ENCODE results near the gene SGIP1.
A peak's percentile ranks its signal among the peaks of the same experiment; 100 is the strongest.

The SGIP1 gene

GRCh38 chr1:66533804-66534740 lies at the start of gene SGIP1:
SGIP1 (plus strand) TSS chr1:66534153; CDS start chr1:66534359, 206 bp downstream.
- Mint-ChIP-seq H3K27ac (no peak within 1 kb of the TSS), H3K4me3 (peak within 1 kb of the TSS; percentile 68), H3K9me3 (no peaks in the 10 kb centered on the region), H3K4me1 (ENCODE audit: low read depth) (peaks cover 11% of the 10 kb centered on the region), H3K36me3 (ENCODE audit: low read depth) (no peaks in the 10 kb centered on the region), H3K27me3 (peaks cover 50% of the 10 kb centered on the region)
- DNase-seq: no peak

- no peaks in the 10 kb centered on the region for H3K9me3 Mint-ChIP-seq
- H3K36me3 Mint-ChIP-seq (ENCODE audit: low read depth): no peaks in the 10 kb centered on the region
- H3K4me3 Mint-ChIP-seq: no peak overlapping the region
- H3K4me1 Mint-ChIP-seq (ENCODE audit: low read depth): no peaks in the 10 kb centered on the region
- no peaks in the 10 kb centered on the region for H3K27me3 Mint-ChIP-seq
- no peak for DNase-seq
- H3K27ac Mint-ChIP-seq: no peak overlapping the region
Observed at GRCh38 chr1:66489151-66489550, 44.8 kb upstream of the SGIP1 start.

- Mint-ChIP-seq H3K9me3 (no peaks in the 10 kb centered on the region), H3K36me3 (ENCODE audit: low read depth) (no peaks in the 10 kb centered on the region), H3K27me3 (no peaks in the 10 kb centered on the region), H3K4me3 (no peak overlapping the region), H3K4me1 (ENCODE audit: low read depth) (no peaks in the 10 kb centered on the region), H3K27ac (no peak overlapping the region)
- no peak for DNase-seq
Observed at GRCh38 chr1:66489972-66490601, 43.9 kb upstream of the SGIP1 start.

- no peaks in the 10 kb centered on the region for H3K36me3 Mint-ChIP-seq (ENCODE audit: low read depth)
- H3K4me3 Mint-ChIP-seq: no peak overlapping the region
- no peaks in the 10 kb centered on the region for H3K4me1 Mint-ChIP-seq (ENCODE audit: low read depth)
- DNase-seq: no peak
- no peaks in the 10 kb centered on the region for H3K27me3 Mint-ChIP-seq
- H3K9me3 Mint-ChIP-seq: no peaks in the 10 kb centered on the region
- H3K27ac Mint-ChIP-seq: no peak overlapping the region
Observed at GRCh38 chr1:66490816-66491215, 43.1 kb upstream of the SGIP1 start.

GRCh38 chr1:66492424-66492823 lies 41.5 kb upstream of the SGIP1 start:
- H3K27me3 Mint-ChIP-seq: peaks cover 2% of the 10 kb centered on the region
- no peak overlapping the region for H3K27ac Mint-ChIP-seq
- H3K36me3 Mint-ChIP-seq (ENCODE audit: low read depth): no peaks in the 10 kb centered on the region
- no peaks in the 10 kb centered on the region for H3K4me1 Mint-ChIP-seq (ENCODE audit: low read depth)
- H3K9me3 Mint-ChIP-seq: no peaks in the 10 kb centered on the region
- no peak overlapping the region for H3K4me3 Mint-ChIP-seq
- no peak for DNase-seq

- Mint-ChIP-seq H3K36me3 (ENCODE audit: low read depth) (no peaks in the 10 kb centered on the region), H3K9me3 (no peaks in the 10 kb centered on the region), H3K27me3 (peaks cover 6% of the 10 kb centered on the region), H3K4me3 (no peak overlapping the region), H3K27ac (no peak overlapping the region), H3K4me1 (ENCODE audit: low read depth) (no peaks in the 10 kb centered on the region)
- DNase-seq: no peak
Observed at GRCh38 chr1:66493731-66494130, 40.2 kb upstream of the SGIP1 start.

- DNase-seq: no peak
- H3K4me1 Mint-ChIP-seq (ENCODE audit: low read depth): no peaks in the 10 kb centered on the region
- H3K9me3 Mint-ChIP-seq: no peaks in the 10 kb centered on the region
- no peak overlapping the region for H3K27ac Mint-ChIP-seq
- no peak overlapping the region for H3K4me3 Mint-ChIP-seq
- peaks cover 7% of the 10 kb centered on the region for H3K27me3 Mint-ChIP-seq
- no peaks in the 10 kb centered on the region for H3K36me3 Mint-ChIP-seq (ENCODE audit: low read depth)
Observed at GRCh38 chr1:66494482-66494881, 39.5 kb upstream of the SGIP1 start.

GRCh38 chr1:66495495-66495894 lies 38.5 kb upstream of the SGIP1 start:
- DNase-seq: no peak
- peaks cover 14% of the 10 kb centered on the region for H3K27me3 Mint-ChIP-seq

GRCh38 chr1:66497910-66498309 lies 36.0 kb upstream of the SGIP1 start:
- Mint-ChIP-seq H3K36me3 (ENCODE audit: low read depth) (no peaks in the 10 kb centered on the region), H3K9me3 (no peaks in the 10 kb centered on the region), H3K27me3 (peaks cover 22% of the 10 kb centered on the region)

More at GRCh38 chr1:66495495-66495894, 38.5 kb upstream of the SGIP1 start:
- Mint-ChIP-seq H3K27ac (no peak overlapping the region), H3K4me3 (no peak overlapping the region), H3K9me3 (no peaks in the 10 kb centered on the region), H3K4me1 (ENCODE audit: low read depth) (no peaks in the 10 kb centered on the region), H3K36me3 (ENCODE audit: low read depth) (no peaks in the 10 kb centered on the region)

GRCh38 chr1:66500301-66500700 lies 33.7 kb upstream of the SGIP1 start:
- H3K27me3 Mint-ChIP-seq: peaks cover 35% of the 10 kb centered on the region

More at GRCh38 chr1:66497910-66498309, 36.0 kb upstream of the SGIP1 start:
- no peak overlapping the region for H3K27ac Mint-ChIP-seq
- H3K4me3 Mint-ChIP-seq: no peak overlapping the region
- no peak for DNase-seq
- no peaks in the 10 kb centered on the region for H3K4me1 Mint-ChIP-seq (ENCODE audit: low read depth)

GRCh38 chr1:66502086-66502485 lies 31.9 kb upstream of the SGIP1 start:
- Mint-ChIP-seq H3K4me1 (ENCODE audit: low read depth) (no peaks in the 10 kb centered on the region), H3K9me3 (no peaks in the 10 kb centered on the region), H3K4me3 (no peak overlapping the region), H3K27me3 (peaks cover 43% of the 10 kb centered on the region), H3K27ac (no peak overlapping the region), H3K36me3 (ENCODE audit: low read depth) (no peaks in the 10 kb centered on the region)
- DNase-seq: no peak

More at GRCh38 chr1:66500301-66500700, 33.7 kb upstream of the SGIP1 start:
- DNase-seq: no peak
- no peaks in the 10 kb centered on the region for H3K36me3 Mint-ChIP-seq (ENCODE audit: low read depth)
- no peaks in the 10 kb centered on the region for H3K9me3 Mint-ChIP-seq
- H3K4me3 Mint-ChIP-seq: no peak overlapping the region
- no peak overlapping the region for H3K27ac Mint-ChIP-seq
- H3K4me1 Mint-ChIP-seq (ENCODE audit: low read depth): no peaks in the 10 kb centered on the region

- no peaks in the 10 kb centered on the region for H3K9me3 Mint-ChIP-seq
- no peak for DNase-seq
- H3K4me3 Mint-ChIP-seq: no peak overlapping the region
- no peaks in the 10 kb centered on the region for H3K4me1 Mint-ChIP-seq (ENCODE audit: low read depth)
- peaks cover 40% of the 10 kb centered on the region for H3K27me3 Mint-ChIP-seq
- no peak overlapping the region for H3K27ac Mint-ChIP-seq
- H3K36me3 Mint-ChIP-seq (ENCODE audit: low read depth): no peaks in the 10 kb centered on the region
Observed at GRCh38 chr1:66503841-66504470, 30.0 kb upstream of the SGIP1 start.

GRCh38 chr1:66505671-66506392 lies 28.1 kb upstream of the SGIP1 start:
- DNase-seq: no peak
- H3K36me3 Mint-ChIP-seq (ENCODE audit: low read depth): no peaks in the 10 kb centered on the region
- H3K4me1 Mint-ChIP-seq (ENCODE audit: low read depth): no peaks in the 10 kb centered on the region
- no peak overlapping the region for H3K27ac Mint-ChIP-seq
- H3K27me3 Mint-ChIP-seq: peaks cover 43% of the 10 kb centered on the region
- no peaks in the 10 kb centered on the region for H3K9me3 Mint-ChIP-seq
- H3K4me3 Mint-ChIP-seq: no peak overlapping the region

- DNase-seq: no peak
- Mint-ChIP-seq H3K36me3 (ENCODE audit: low read depth) (no peaks in the 10 kb centered on the region), H3K27ac (no peak overlapping the region), H3K9me3 (no peaks in the 10 kb centered on the region), H3K4me1 (ENCODE audit: low read depth) (no peaks in the 10 kb centered on the region), H3K4me3 (no peak overlapping the region), H3K27me3 (peaks cover 43% of the 10 kb centered on the region)
Observed at GRCh38 chr1:66506393-66506687, 27.6 kb upstream of the SGIP1 start.
